Measurements from ENCODE around the gene TTC34. TPM values are rescaled to one million over a fixed set of nuclear protein-coding genes. Genes with fewer than 3 reads are reported as not detected.

The TTC34 gene
- polyA plus RNA-seq, 6 donors from 2014 or later: 0.05 to 0.37 (median 0.21) TPM; not detected in 1

DNA sequence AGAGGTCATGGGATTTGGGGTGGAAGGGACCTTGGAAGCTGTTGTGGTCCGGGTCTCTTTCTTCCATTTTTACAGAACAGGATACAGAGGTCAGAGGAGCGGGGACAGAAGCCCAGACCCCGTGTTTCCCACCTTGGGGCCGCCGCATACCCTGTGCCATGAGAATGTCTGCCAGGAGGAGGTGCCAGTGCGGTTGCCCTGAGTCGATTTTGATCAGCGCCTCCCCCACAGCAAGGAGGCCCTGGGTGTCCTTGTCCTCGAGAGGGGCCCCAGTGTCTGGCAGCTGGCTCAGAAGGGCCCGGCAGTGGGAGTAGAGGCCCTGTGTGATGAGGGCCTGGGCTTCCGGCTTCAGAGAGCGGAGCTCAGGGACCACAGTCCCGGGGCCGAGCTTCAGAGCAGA lies 156.3 kb downstream of the TTC34 start:
- ATAC-seq (ENCODE audit: low read depth in 2 of 2) (no peak), DNase-seq (no peak)
- peaks cover 6 to 22% (median 11%) of the 10 kb centered on the region in 3 donors for H3K4me1 Mint-ChIP-seq
- H3K27ac Mint-ChIP-seq: peak overlapping the region in 2 of 6 donors; percentile 62 to 94
- peaks cover 3 to 24% (median 14%) of the 10 kb centered on the region in 7 donors for H3K9me3 Mint-ChIP-seq
- H3K27me3 Mint-ChIP-seq: peaks cover 0 to 15% (median 0%) of the 10 kb centered on the region in 3 donors
- H3K36me3 Mint-ChIP-seq: peaks cover 5 to 14% of the 10 kb centered on the region in 2 donors
- peak overlapping the region in 1 of 8 donors; percentile 78 for H3K4me3 Mint-ChIP-seq

DNA sequence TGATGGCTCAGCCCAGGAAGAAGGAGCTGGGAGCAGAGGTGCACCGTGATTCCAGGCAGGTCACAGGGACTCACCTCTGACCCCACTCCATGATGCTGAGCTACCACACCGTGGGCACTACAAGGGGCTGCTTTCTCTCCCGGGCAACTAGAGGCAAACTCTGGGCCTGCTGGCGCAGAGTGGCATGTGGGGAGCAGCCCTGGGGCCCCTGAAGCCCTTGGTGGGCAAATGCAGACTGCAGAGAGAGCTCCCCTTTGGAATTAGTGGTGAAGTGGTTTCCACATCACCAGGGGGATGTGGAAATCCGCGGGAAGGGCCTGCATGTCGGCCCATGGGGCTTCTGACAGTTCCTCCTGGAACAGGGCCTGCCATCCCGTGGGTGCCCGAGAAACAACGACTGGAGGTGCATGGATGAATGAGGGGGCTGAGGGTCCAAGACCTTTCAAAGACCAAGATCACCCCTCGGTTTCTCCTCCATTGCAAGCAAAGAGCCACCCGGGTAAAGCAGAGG lies 156.8 kb downstream of the TTC34 start:
- peaks cover 0 to 15% (median 0%) of the 10 kb centered on the region in 3 donors for H3K27me3 Mint-ChIP-seq
- peak overlapping the region in 3 of 6 donors; percentile 62 to 94 (median 75) for H3K27ac Mint-ChIP-seq
- no peak for DNase-seq
- H3K4me3 Mint-ChIP-seq: peak overlapping the region in 1 of 8 donors; percentile 18
- H3K36me3 Mint-ChIP-seq: peaks cover 5 to 14% of the 10 kb centered on the region in 2 donors
- peaks cover 3 to 24% (median 14%) of the 10 kb centered on the region in 7 donors for H3K9me3 Mint-ChIP-seq
- H3K4me1 Mint-ChIP-seq: peaks cover 6 to 22% (median 13%) of the 10 kb centered on the region in 3 donors
- no peak for ATAC-seq (ENCODE audit: low read depth in 2 of 2)

DNA sequence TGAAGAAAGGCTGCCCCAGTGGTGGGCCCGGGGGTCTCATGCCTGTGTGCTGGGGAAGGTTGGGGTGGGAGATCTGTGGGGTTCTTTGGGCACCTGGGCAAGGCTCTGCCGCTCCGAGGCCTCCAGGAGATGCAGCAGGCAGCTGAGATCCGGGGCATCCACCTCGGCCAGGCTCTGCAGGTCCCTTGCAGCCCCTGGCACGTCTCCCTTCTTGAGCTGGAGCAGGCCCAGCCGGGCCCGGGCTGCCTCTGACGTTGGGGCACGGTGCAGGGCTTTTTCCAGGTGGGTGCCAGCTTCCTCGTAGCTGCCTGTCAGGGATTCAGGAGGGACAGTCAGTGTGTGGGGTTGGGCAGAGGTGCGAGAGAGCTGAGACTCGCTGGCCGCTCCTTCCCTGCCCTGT lies 157.3 kb downstream of the TTC34 start:
- H3K27me3 Mint-ChIP-seq: peaks cover 0 to 15% (median 0%) of the 10 kb centered on the region in 3 donors
- peak overlapping the region in 3 of 6 donors; percentile 75 to 94 (median 87) for H3K27ac Mint-ChIP-seq
- H3K36me3 Mint-ChIP-seq: peaks cover 5 to 14% of the 10 kb centered on the region in 2 donors
- H3K4me1 Mint-ChIP-seq: peaks cover 6 to 24% (median 13%) of the 10 kb centered on the region in 3 donors
- no peak for ATAC-seq (ENCODE audit: low read depth in 2 of 2)
- DNase-seq: no peak
- H3K4me3 Mint-ChIP-seq: peak overlapping the region in 5 of 8 donors; percentile 18 to 86 (median 83)
- peaks cover 3 to 24% (median 14%) of the 10 kb centered on the region in 7 donors for H3K9me3 Mint-ChIP-seq

DNA sequence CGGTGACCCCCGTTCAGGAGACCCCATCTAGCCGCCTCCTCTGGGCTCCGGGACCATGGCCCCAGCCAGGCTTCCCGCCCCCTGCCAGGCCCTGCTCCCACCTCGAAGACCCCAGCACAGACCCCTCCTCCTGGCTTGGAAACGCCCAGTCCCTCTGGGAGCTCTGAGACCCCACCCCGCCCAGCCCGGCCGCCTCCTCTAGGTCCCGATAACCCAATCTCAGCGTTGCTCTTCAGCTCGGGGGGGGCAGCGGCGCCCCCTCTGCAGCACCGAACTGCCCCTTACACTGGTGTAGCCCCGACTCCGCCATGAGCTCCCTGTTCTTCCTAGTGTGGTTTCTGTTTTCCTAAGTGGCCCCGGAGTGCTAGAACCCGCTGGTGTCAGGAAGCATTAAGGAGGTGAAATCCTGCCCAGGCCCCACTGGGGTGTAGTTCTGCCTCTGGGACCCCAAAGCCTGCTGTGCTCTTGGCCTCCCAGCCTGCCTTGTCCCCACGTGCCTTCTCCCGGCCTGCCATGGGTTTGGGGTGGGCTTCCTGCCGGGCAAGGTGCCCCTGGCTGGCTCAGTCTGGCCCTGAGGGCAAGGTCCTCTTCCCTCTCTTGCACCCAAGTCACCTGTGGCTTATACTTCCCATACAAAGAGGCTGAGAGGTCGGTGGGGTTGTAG lies 157.9 kb downstream of the TTC34 start:
- ATAC-seq (ENCODE audit: low read depth in 2 of 2): no peak
- no peak for DNase-seq
- Mint-ChIP-seq H3K4me3 (peak overlapping the region; percentile 63 to 86 (median 78)), H3K27ac (peak overlapping the region in 4 of 6 donors; percentile 34 to 94 (median 67)), H3K4me1 (peaks cover 6 to 30% (median 15%) of the 10 kb centered on the region in 3 donors), H3K27me3 (peaks cover 0 to 8% (median 0%) of the 10 kb centered on the region in 3 donors), H3K36me3 (peaks cover 5 to 14% of the 10 kb centered on the region in 2 donors), H3K9me3 (peaks cover 3 to 24% (median 14%) of the 10 kb centered on the region in 7 donors)

DNA sequence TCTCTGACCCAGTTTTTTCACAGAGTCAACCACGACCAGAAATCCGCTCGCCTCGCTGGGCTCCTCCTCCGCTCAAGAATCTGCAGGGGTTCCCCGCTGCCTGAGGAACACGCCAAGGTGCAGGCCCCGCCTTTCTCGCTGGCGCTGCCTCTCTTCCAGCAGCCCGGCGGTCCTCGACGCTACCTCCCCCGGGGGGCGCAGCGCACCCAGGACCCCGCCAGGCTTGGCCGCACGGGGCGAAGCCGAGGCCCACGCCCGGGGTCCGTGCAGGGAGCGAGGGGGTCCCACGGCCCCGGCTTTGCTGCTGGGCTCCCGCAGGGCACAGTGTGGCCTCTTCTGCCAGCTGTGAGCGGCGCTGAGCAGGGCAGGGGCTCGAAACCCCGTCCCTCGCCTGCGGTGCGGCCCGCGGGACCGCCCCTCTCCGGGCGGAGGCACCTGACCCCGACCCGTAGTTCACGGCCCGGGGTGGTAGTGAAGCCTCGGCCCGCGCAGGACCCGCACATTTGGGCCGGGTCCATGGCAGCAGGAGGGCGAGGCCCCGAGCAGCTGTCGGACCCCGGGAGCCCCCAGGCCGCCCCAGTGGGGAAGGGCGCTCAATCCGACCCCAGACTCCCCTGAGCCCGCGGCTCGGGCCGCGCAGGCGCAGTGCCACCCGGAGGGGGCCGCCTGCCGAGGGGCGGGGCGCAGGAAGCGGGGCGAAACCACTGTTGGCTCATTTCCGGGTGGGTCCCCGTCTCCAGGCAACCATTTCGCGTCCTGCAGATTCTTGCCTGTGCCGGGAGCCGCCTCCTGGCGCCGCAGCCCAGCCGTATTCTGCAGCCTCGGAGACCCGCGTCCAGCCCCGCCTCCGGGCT lies 158.7 kb downstream of the TTC34 start:
- peak overlapping the region; percentile 79 to 91 (median 86) for H3K4me3 Mint-ChIP-seq
- peaks cover 6 to 37% (median 15%) of the 10 kb centered on the region in 3 donors for H3K4me1 Mint-ChIP-seq
- DNase-seq (peak; percentile 96), ATAC-seq (ENCODE audit: low read depth in 2 of 2) (peak; percentile 81 to 86)
- H3K36me3 Mint-ChIP-seq: peaks cover 5 to 9% of the 10 kb centered on the region in 2 donors
- peak overlapping the region; percentile 20 to 94 (median 90) for H3K27ac Mint-ChIP-seq
- H3K9me3 Mint-ChIP-seq: peaks cover 3 to 17% (median 11%) of the 10 kb centered on the region in 7 donors
- H3K27me3 Mint-ChIP-seq: peaks cover 0 to 2% (median 0%) of the 10 kb centered on the region in 3 donors

DNA sequence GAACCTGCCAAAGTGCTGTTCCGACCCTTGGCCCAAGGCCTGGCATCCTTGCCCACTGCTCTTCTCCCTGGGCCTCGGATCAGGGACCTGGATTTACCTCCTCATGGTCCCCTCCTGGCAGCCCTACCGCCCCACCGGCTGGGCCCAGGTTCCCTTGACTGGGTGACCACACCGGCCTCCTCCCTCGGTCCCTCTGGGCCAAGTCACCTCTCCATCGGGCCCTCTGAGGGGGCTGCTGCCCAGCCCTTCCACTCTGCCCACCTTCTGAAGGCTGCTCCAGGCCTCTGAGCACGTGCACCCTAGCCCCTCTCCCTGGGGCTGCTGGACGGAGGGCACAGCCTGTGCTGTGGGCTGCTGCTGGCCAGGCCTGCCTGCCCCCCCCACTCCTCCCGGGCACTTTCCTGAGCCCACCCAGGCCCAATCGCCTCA lies 159.3 kb downstream of the TTC34 start:
- no peak for ATAC-seq (ENCODE audit: low read depth in 2 of 2)

GRCh38 chr1:2641381-2642130 lies 159.9 kb downstream of the TTC34 start:
- Mint-ChIP-seq H3K4me3 (peak overlapping the region in 7 of 8 donors; percentile 79 to 91 (median 86)), H3K9me3 (peaks cover 0 to 12% (median 4%) of the 10 kb centered on the region in 7 donors), H3K27ac (peak overlapping the region in 1 of 6 donors; percentile 54), H3K27me3 (no peaks in the 10 kb centered on the region), H3K36me3 (no peaks in the 10 kb centered on the region), H3K4me1 (peaks cover 6 to 37% (median 15%) of the 10 kb centered on the region in 3 donors)
- DNase-seq: no peak
- ATAC-seq (ENCODE audit: low read depth in 2 of 2): no peak

More for the DNA sequence above, 159.3 kb downstream of the TTC34 start:
- Mint-ChIP-seq H3K4me3 (peak overlapping the region; percentile 79 to 91 (median 86)), H3K4me1 (peaks cover 6 to 37% (median 15%) of the 10 kb centered on the region in 3 donors), H3K27me3 (no peaks in the 10 kb centered on the region), H3K9me3 (peaks cover 3 to 14% (median 6%) of the 10 kb centered on the region in 7 donors), H3K27ac (peak overlapping the region; percentile 20 to 94 (median 90)), H3K36me3 (peaks cover 5 to 6% of the 10 kb centered on the region in 2 donors)
- no peak for DNase-seq

DNA sequence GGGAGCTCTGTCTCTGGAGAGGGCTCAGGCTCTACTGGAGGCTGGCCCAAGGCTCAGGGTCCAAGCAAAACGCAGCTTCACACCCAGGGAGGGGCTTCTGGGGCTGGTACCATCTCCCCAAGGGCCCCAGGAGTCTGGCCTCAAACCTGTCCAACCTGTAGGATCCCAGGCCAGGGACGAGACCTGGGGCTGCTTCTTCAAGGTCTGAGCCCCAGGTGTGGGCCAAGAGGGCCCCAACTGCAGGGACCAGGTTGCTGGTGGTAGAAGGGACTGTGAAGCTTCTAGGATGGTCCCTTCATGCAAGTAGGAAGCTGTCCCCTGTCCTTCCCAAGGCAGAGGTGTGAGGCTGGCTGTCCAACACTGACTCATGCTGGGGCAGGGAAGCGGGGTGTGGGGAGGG lies 160.9 kb downstream of the TTC34 start:
- peaks cover 0 to 10% (median 4%) of the 10 kb centered on the region in 7 donors for H3K9me3 Mint-ChIP-seq
- peak overlapping the region in 1 of 6 donors; percentile 59 for H3K27ac Mint-ChIP-seq
- H3K4me1 Mint-ChIP-seq: peaks cover 6 to 37% (median 15%) of the 10 kb centered on the region in 3 donors
- no peaks in the 10 kb centered on the region for H3K36me3 Mint-ChIP-seq
- no peaks in the 10 kb centered on the region for H3K27me3 Mint-ChIP-seq
- H3K4me3 Mint-ChIP-seq: peak overlapping the region in 2 of 8 donors; percentile 15 to 18
- no peak for DNase-seq
- no peak for ATAC-seq (ENCODE audit: low read depth in 2 of 2)

GRCh38 chr1:2639607-2640521 lies 161.6 kb downstream of the TTC34 start:
- Mint-ChIP-seq H3K9me3 (peaks cover 0 to 10% (median 4%) of the 10 kb centered on the region in 7 donors), H3K4me1 (peaks cover 6 to 37% (median 15%) of the 10 kb centered on the region in 3 donors), H3K27me3 (no peaks in the 10 kb centered on the region), H3K36me3 (no peaks in the 10 kb centered on the region), H3K4me3 (peak overlapping the region in 1 of 8 donors; percentile 18), H3K27ac (peak overlapping the region in 3 of 6 donors; percentile 59 to 90 (median 81))
- ATAC-seq (ENCODE audit: low read depth in 2 of 2): no peak
- no peak for DNase-seq

DNA sequence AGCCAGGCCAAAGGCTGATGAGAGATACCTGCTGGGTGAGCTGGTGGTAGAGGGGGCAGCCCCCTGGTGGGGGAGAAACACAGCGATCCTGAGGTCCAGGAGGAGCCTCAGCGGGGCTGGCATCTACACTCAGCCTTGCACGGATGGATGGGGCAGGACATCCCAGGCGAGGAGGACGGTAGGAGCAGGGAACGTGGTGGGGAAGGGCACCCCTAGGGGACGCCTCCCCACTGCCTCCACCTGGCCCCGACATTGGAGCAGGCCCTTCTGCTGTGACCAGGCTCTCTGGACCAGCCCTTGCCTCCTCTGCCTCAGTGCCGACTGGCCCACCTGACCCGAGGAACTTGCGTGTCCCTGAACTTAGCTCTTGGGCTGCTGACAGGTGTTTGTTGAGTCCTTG lies 162.3 kb downstream of the TTC34 start:
- Mint-ChIP-seq H3K4me1 (peaks cover 6 to 36% (median 15%) of the 10 kb centered on the region in 3 donors), H3K4me3 (no peak overlapping the region), H3K36me3 (no peaks in the 10 kb centered on the region), H3K9me3 (peaks cover 0 to 10% (median 4%) of the 10 kb centered on the region in 7 donors), H3K27me3 (no peaks in the 10 kb centered on the region), H3K27ac (peak overlapping the region in 3 of 6 donors; percentile 20 to 71 (median 67))
- DNase-seq: no peak
- ATAC-seq (ENCODE audit: low read depth in 2 of 2): no peak

GRCh38 chr1:2638466-2639115 lies 162.9 kb downstream of the TTC34 start:
- peak overlapping the region in 3 of 6 donors; percentile 20 to 67 (median 42) for H3K27ac Mint-ChIP-seq
- H3K9me3 Mint-ChIP-seq: peaks cover 0 to 10% (median 4%) of the 10 kb centered on the region in 7 donors
- H3K4me3 Mint-ChIP-seq: peak overlapping the region in 3 of 8 donors; percentile 37 to 54 (median 45)
- DNase-seq: no peak
- H3K36me3 Mint-ChIP-seq: no peaks in the 10 kb centered on the region
- peaks cover 6 to 29% (median 15%) of the 10 kb centered on the region in 3 donors for H3K4me1 Mint-ChIP-seq
- no peak for ATAC-seq (ENCODE audit: low read depth in 2 of 2)
- H3K27me3 Mint-ChIP-seq: no peaks in the 10 kb centered on the region
